ENCODE results near the gene NISCH.

The NISCH gene

DNA sequence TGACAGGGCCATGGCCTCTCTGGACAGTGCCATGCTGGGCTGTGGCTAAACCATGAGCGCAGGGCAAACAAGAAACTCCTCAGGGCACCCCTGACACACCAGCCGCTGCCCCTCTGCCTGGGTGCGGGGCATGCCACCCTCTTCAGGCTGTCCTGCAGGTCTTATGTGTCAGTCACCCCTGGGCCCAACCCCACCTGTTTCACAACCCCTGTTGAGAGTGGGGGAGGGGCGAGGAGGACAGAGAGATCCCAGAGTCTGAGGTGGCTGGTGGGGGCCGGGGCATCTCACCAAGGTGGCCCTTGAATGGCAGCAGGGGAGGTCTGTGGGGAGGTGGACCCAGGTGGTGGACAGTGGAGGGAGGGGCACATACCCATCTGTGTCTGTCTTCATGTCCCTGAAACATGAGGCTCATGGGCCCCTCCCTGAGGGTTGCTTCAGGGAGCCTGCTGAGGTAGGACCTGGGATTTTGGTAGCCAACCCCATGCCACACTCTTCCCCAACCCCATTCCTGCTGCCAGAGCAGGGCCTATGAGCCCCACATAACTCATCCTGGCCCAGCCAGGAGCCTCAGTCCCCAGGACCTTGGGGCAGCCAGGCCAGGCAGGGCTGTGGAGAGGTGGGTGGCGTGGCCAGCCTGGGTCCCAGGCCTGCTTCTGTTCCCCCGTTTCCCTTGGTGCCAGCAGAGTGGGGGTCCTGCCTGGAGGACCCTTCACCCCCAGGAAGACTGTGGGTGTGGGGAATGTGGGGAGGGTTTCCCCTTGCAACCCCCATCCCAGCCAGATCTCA, 38.0 kb downstream of the NISCH start:
- no peak overlapping the region for H3K4me3 Mint-ChIP-seq
- H3K4me1 Mint-ChIP-seq: peaks cover 7 to 17% of the 10 kb centered on the region in 2 donors
- no peak overlapping the region for H3K27ac Mint-ChIP-seq
- peaks cover 18 to 28% of the 10 kb centered on the region in 2 donors for H3K36me3 Mint-ChIP-seq
- H3K9me3 Mint-ChIP-seq: no peaks in the 10 kb centered on the region
- peaks cover 9 to 19% of the 10 kb centered on the region in 2 donors for H3K27me3 Mint-ChIP-seq
- no peak for ATAC-seq (replicated peaks)
- no peak for DNase-seq

DNA sequence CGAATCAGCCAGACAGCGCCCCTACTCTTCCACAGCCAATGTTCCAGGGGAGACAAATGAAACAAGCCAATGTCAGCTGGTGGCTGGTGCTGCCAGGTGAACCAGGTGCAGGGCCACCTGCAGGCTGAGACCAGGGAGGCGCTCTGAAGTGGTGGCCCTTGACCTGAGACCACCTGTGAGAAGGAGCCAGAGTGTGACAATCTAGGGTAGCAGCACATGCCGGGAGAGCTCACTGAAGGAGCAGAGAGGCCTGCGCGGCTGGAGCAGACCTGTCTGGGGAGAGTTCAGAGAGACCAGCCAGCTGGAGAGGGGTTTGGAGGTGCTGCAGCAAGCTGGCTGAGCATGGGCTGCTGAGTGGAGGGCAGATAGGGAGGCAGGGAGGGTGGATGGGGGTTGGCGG, 39.0 kb downstream of the NISCH start:
- peaks cover 9 to 25% of the 10 kb centered on the region in 2 donors for H3K27me3 Mint-ChIP-seq
- no peak overlapping the region for H3K27ac Mint-ChIP-seq
- no peaks in the 10 kb centered on the region for H3K9me3 Mint-ChIP-seq
- ATAC-seq (replicated peaks) (no peak), DNase-seq (no peak)
- H3K4me3 Mint-ChIP-seq: no peak overlapping the region
- peaks cover 17 to 27% of the 10 kb centered on the region in 2 donors for H3K4me1 Mint-ChIP-seq
- H3K36me3 Mint-ChIP-seq: peaks cover 15 to 28% of the 10 kb centered on the region in 2 donors

DNA sequence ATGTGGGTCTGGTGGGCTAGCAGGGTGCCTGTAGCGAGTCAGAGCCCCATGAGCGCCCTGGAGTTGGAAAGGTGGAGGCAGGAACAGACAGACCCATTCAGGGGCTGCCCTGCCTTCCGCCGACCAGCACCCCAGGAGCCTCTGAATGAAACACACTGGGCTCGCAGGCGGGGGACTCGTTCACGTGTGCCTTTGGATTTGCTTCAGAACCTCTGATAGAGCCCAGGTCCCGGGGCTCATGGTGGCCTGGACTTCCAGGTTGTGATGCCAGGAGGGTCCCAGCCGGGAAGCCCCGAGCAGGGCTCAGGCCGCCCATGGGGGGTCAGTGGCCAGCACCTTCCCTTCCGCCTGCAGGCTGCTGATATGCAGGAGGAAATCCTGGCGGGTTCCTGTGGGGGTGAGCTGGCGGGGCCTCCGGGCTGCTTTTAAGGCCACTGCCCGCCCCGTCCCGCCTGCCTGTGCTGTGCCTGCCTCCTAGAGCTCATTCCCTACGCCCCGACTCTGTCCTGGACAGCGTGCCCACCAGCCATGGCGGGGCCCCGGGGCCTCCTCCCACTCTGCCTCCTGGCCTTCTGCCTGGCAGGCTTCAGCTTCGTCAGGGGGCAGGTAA, 39.6 kb downstream of the NISCH start, which contains the start of gene STAB1:
TSS of gene STAB1 (plus strand) at position 453 of the 610 bp plus-strand sequence. CDS start at position 529, 76 bp downstream.
- H3K27me3 Mint-ChIP-seq: peaks cover 9 to 25% of the 10 kb centered on the region in 2 donors
- no peak for ATAC-seq (replicated peaks)
- H3K4me1 Mint-ChIP-seq: peaks cover 17 to 29% of the 10 kb centered on the region in 2 donors
- no peak within 1 kb of the TSS for H3K27ac Mint-ChIP-seq
- no peak within 1 kb of the TSS for H3K4me3 Mint-ChIP-seq
- no peak for DNase-seq
- H3K36me3 Mint-ChIP-seq: peaks cover 15 to 23% of the 10 kb centered on the region in 2 donors
- H3K9me3 Mint-ChIP-seq: no peaks in the 10 kb centered on the region

DNA sequence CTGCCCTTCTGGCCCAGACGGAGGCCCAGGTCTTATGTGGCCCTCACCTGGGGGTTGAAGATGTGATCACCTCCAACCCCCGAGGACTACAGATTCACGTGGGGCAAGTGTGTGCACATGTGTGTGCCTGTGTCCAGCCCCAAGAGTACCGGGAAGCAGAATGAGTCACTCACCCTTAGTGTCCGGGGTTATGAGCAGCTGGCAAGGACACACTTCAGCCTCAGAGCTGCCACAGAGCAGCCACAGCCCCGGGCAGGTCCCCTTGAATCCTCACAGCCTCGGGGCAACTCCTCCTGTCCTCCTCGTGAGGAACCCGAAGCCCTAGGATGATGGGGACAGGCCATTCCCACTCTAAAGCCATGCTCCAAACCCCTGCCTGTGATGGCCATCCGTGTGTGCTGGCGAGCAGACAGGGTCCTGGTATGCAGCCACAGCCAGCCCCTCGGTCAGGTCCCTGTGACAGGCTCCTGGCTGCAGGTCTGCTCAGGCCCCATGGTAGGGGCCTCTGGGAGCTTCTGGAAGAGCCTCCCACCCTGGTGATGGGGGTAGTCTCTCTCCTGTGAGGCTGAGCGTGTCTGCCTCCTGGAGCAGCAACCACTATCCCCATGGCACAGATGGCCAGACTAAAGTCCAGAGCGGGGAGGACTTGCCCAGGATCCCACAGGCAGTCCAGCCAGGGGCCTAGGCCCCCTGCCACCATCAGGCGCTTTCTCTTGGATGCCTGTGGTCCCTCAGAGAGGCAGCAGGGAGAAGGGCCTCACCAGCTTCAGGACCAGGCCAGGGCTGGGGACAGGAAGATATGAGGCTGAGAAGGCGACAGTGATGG, 40.6 kb downstream of the NISCH start:
- Mint-ChIP-seq H3K4me1 (peaks cover 15 to 35% of the 10 kb centered on the region in 2 donors), H3K27me3 (peaks cover 9 to 25% of the 10 kb centered on the region in 2 donors), H3K36me3 (peaks cover 15 to 22% of the 10 kb centered on the region in 2 donors), H3K9me3 (no peaks in the 10 kb centered on the region), H3K27ac (no peak overlapping the region), H3K4me3 (no peak overlapping the region)
- ATAC-seq (replicated peaks) (no peak), DNase-seq (no peak)

DNA sequence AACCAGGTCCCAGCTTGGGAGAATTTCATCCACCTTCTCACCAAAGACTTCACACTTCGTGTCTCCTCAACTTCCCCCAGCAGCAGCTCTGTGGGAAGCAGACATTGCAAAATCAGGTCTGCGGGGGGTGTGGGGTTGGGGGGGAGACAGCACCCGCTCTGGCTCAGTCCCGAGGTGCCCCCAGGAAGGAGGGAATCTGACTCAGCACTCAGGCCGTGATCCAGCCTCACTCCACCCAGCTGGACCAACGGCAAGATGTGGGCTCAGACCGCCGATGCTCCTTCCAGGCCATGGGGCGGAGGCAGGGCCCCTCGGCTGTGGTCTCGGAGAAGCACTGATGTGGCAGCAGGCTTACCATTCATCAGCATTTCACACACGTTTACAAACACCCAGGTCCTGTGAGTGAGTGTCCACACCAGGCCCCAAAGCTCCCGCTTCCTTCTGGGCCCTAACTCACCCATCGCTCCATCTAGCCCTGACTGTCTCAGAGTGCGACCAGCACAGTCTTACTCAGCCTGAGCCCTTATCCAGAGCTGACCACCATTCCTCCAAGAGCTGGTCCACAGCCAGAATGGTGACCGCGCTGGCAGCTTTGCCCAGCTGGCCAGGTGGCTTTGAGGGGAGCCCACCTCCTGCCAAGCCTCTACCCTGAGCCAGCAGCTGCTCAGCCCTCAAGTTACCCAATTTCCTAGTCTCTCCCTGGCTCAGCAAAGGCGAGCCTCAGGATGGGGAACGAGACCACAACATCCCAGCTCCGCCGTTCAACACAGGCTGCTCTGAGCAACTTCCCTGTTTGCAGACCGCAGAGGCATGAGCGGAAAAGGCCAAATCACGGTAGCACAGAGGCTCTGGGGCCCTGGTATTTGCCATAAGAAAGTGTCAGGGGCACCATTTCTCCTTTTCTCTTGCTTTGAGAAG, 43.0 kb downstream of the NISCH start:
- H3K4me1 Mint-ChIP-seq: peaks cover 15 to 35% of the 10 kb centered on the region in 2 donors
- H3K9me3 Mint-ChIP-seq: no peaks in the 10 kb centered on the region
- ATAC-seq (replicated peaks) (peak; percentile 90 to 91), DNase-seq (peak; percentile 53)
- peaks cover 9 to 25% of the 10 kb centered on the region in 2 donors for H3K27me3 Mint-ChIP-seq
- H3K27ac Mint-ChIP-seq: peak overlapping the region; percentile 11
- peak overlapping the region in 1 of 2 donors; percentile 32 for H3K4me3 Mint-ChIP-seq
- no peaks in the 10 kb centered on the region for H3K36me3 Mint-ChIP-seq

DNA sequence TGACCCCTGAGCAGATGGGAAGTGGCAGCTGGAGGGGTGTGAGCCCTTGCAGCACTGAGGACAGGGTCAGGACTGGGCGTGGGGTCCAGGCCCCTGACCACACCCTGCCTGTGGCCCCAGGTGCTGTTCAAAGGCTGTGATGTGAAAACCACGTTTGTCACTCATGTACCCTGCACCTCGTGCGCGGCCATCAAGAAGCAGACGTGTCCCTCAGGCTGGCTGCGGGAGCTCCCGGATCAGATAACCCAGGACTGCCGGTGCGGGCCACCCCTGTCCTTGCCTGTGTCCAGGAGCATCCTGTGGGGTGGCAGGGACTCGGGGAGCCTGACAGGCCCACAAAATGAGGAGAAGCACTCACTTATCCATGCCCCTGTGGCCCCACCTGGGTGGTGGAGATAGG, 45.6 kb downstream of the NISCH start:
- Mint-ChIP-seq H3K4me3 (no peak overlapping the region), H3K9me3 (no peaks in the 10 kb centered on the region), H3K27me3 (peaks cover 3 to 16% of the 10 kb centered on the region in 2 donors), H3K36me3 (no peaks in the 10 kb centered on the region), H3K4me1 (peaks cover 15 to 28% of the 10 kb centered on the region in 2 donors), H3K27ac (no peak overlapping the region)
- no peak for DNase-seq
- ATAC-seq (replicated peaks): no peak

DNA sequence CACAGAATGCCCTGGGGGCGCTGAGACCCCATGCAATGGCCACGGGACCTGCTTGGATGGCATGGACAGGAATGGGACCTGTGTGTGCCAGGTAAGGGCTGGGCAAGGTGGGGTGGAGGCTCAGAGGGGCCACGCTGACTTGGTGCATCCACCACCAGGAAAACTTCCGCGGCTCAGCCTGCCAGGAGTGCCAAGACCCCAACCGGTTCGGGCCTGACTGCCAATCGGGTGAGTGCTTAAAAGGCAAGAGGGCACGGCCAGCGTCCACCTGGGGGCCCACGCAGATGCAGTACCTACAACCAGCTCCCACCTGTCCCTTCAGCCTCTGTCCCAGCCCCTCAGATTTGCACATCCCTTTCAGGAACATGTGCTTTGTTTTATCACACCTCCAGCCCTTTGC, 46.6 kb downstream of the NISCH start:
- Mint-ChIP-seq H3K27ac (no peak overlapping the region), H3K9me3 (no peaks in the 10 kb centered on the region), H3K27me3 (peaks cover 0 to 9% of the 10 kb centered on the region in 2 donors), H3K36me3 (no peaks in the 10 kb centered on the region), H3K4me1 (peaks cover 15 to 28% of the 10 kb centered on the region in 2 donors), H3K4me3 (no peak overlapping the region)
- DNase-seq (no peak), ATAC-seq (replicated peaks) (no peak)

DNA sequence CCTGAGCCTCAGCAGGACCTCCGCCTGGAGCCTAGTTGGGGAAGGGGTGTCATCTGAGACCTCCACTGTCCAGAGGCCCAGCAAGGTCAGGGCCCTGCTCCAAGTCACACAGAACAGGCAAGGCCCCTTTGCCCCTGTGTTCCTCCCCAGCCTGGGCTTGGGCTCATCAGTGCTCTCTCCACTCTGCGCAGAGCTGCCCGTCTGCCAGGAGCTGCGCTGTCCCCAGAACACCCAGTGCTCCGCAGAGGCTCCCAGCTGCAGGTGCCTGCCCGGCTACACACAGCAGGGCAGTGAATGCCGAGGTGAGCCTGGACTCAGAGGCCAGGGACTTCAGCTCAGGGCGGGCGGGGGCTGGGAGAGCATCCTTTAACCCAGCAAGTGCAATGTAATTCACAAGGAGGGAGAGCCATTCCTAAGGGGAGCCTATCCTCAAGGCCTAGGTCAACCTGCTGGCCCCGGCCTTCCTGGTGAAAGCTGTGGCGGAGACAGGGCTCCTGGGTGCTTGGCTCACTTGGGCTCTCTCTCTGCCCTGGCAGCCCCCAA, 47.5 kb downstream of the NISCH start:
- ATAC-seq (replicated peaks): no peak
- no peak for DNase-seq

DNA sequence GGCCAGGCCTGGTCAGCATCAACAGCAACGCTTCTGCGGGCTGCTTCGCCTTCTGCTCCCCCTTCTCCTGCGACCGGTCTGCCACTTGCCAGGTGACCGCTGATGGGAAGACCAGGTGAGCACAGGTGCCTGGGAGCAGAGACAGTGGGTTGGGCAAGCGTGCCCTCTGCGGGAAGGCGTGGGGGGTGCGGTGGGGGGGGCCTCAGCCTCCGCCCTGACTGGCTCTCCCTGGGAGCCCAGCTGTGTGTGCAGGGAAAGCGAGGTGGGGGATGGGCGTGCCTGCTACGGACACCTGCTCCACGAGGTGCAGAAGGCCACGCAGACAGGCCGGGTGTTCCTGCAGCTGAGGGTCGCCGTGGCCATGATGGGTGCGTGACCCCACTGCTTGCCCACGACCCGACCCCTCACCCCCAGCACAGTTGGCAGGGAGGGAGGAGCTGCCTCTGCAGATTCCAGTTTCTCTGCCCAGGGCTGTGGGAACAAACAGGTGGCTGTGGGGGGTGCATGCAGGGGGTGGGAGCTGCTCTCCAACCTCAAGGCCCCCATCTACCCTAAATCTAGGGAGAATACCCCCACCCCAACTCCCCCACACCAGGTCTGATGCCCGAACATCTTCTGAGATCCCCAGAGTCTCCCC, 48.5 kb downstream of the NISCH start:
- Mint-ChIP-seq H3K4me1 (peaks cover 5 to 13% of the 10 kb centered on the region in 2 donors), H3K27ac (no peak overlapping the region), H3K27me3 (peaks cover 0 to 1% of the 10 kb centered on the region in 2 donors), H3K9me3 (no peaks in the 10 kb centered on the region), H3K36me3 (no peaks in the 10 kb centered on the region), H3K4me3 (no peak overlapping the region)
- DNase-seq (no peak), ATAC-seq (replicated peaks) (no peak)

More for the DNA sequence above, 47.5 kb downstream of the NISCH start:
- Mint-ChIP-seq H3K27me3 (peaks cover 0 to 6% of the 10 kb centered on the region in 2 donors), H3K9me3 (no peaks in the 10 kb centered on the region), H3K4me3 (no peak overlapping the region), H3K27ac (no peak overlapping the region), H3K4me1 (peaks cover 12 to 24% of the 10 kb centered on the region in 2 donors), H3K36me3 (no peaks in the 10 kb centered on the region)

DNA sequence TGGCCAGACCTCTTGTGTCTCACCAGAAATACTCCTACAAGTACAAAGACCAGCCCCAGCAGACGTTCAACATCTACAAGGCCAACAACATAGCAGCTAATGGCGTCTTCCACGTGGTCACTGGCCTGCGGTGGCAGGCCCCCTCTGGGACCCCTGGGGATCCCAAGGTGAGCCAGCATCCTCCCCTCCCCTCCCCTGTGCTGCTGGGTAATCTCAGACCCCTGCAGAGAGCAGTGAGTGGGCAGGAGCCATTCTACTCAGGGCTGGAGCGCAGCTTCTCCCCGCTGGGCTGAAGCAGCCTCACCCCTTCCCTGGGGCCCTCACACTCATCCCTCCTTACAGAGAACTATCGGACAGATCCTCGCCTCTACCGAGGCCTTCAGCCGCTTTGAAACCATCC, 49.6 kb downstream of the NISCH start:
- DNase-seq (no peak), ATAC-seq (replicated peaks) (no peak)
- H3K4me1 Mint-ChIP-seq: peaks cover 0 to 6% of the 10 kb centered on the region in 2 donors
- H3K27me3 Mint-ChIP-seq: no peaks in the 10 kb centered on the region
- no peak overlapping the region for H3K27ac Mint-ChIP-seq
- no peaks in the 10 kb centered on the region for H3K9me3 Mint-ChIP-seq
- H3K4me3 Mint-ChIP-seq: no peak overlapping the region
- H3K36me3 Mint-ChIP-seq: no peaks in the 10 kb centered on the region

DNA sequence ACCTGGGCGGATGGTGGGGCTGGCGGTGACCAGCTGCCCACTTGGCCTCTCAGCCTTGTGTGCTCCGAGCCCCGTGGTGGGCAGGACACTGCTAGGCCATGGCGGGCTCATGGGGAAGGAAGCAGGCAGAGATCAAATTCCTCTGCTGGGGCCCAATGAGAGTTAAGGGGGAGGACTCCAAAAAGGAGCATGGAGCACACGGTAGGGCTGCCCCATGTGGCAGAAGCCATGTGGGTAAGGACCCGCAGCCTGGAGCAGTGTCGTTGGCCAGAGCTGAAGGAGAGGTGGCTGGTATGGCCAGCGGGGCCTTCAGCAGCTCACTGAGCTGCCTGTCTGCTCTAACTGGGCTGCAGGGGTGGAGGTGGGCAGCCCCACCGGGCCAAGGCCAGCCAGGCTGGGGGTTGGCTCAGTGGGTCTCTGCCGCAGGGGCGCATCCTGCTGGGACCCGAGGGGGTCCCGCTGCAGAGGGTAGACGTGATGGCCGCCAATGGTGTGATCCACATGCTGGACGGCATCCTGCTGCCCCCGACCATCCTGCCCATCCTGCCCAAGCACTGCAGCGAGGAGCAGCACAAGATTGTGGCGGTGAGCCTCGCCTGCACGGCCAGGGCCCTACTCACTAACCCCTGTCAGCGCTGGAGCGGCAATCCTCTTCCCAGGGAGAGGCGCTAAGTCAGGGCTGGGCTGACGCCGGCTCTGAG, 51.0 kb downstream of the NISCH start:
- H3K36me3 Mint-ChIP-seq: no peaks in the 10 kb centered on the region
- ATAC-seq (replicated peaks): no peak
- H3K9me3 Mint-ChIP-seq: no peaks in the 10 kb centered on the region

DNA sequence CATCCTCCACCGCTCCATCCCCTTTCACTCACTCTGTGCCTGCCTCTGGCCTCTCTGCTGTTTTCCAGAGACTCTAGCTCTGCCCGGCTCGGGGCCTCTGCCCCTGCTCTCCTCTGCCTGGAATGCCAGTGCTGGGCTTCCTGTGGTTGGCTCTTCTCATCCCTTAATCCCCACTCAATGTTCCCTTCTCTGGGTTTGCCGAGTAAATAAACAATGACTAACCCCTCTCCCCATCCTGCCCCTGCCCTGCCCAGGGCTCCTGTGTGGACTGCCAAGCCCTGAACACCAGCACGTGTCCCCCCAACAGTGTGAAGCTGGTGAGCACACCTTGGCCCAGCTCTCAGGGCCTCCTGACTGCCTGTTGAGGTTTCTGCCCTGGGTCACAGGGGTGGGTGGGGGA, 52.0 kb downstream of the NISCH start:
- DNase-seq (no peak), ATAC-seq (replicated peaks) (no peak)
- Mint-ChIP-seq H3K27me3 (no peaks in the 10 kb centered on the region), H3K4me3 (no peak overlapping the region), H3K36me3 (no peaks in the 10 kb centered on the region), H3K9me3 (no peaks in the 10 kb centered on the region), H3K27ac (no peak overlapping the region), H3K4me1 (no peaks in the 10 kb centered on the region)

More for the DNA sequence above, 51.0 kb downstream of the NISCH start:
- Mint-ChIP-seq H3K4me3 (no peak overlapping the region), H3K27ac (no peak overlapping the region), H3K4me1 (no peaks in the 10 kb centered on the region), H3K27me3 (no peaks in the 10 kb centered on the region)
- no peak for DNase-seq

Measured in stimulated activated naive B cell treated with anti-CD40 and anti-IgM and Interleukin-4, amounts not matched to agents 10 μg/mL and 1 μg/mL and 100 μg/mL, for 72 hours (primary cell).